DMS53 treated with DMSO at 0.1 percent for 48 hours (cell line): ENCODE results near the gene RCC2.
"Not testable (repeated sequence)": the region's sequence is repeated elsewhere in the genome, so short reads cannot be mapped to it uniquely, and the experiment has no call there.

Experiments
- DNase-seq: peaks from one replicate; lab custom pipeline; 2025; ENCODE audit not compliant: unreplicated experiment; lab: John Stamatoyannopoulos, UW

Gene RCC2

GRCh38 chr1:17422461-17422860 is 17.0 kb downstream of the RCC2 start:
- no peak for DNase-seq

DNA sequence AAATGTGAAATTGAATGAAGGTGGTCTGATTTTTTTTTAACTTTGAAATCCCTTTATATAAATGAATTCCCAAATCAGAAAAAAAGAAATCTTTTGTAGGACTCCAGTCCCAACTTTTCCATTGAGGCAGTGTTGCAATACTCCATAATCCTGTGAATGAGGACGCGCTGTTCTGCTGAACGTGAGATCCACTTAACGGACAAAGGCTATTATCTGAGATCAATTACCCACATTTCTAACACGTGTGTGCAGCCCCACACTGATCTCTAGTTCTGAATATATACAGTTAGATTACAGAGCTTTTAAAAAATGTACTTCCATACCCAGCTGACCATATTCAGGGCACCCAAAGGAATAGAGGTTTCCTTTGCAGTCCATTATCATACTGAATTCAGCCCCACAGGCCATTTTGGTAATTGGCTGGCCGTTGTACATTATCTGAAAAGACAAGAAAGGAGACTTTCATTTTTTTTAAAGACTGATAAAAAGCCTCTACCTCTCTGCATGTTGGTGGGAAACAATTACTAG is 19.0 kb downstream of the RCC2 start:
- no peak for DNase-seq

DNA sequence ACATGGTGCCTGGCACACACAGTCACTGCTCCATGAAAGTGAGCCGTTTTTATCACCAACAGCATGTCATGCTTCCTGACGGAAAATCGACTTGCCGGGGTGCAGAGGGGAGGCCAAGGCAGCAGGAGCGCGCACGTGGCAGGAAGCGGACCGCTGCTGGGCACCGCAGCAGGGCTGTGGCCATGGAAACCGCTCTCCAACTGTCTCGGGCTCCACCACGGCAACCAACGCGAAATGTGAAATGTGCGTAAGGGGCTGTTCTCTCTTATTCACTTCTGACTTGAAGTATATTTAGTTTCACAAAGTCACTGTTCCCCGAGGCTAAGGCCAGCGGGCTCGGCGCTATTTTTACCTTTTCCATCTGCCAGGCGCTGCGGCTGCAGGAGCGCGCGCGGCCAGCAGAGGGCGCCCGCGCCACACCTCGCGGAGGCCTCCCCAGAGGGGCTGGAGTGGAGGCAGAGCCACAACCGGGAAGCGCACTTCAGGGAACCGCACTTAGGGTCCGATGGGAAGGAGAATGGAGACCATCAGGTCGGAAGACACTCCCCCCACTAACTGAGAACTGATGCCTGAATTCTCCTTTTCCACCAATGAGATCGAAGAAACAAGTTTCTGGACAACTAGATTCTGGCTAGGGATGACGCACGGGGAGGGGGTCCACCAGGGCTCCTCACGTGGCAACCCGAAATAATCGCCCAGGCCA is 19.7 kb downstream of the RCC2 start:
- peak; percentile 9 for DNase-seq

DNA sequence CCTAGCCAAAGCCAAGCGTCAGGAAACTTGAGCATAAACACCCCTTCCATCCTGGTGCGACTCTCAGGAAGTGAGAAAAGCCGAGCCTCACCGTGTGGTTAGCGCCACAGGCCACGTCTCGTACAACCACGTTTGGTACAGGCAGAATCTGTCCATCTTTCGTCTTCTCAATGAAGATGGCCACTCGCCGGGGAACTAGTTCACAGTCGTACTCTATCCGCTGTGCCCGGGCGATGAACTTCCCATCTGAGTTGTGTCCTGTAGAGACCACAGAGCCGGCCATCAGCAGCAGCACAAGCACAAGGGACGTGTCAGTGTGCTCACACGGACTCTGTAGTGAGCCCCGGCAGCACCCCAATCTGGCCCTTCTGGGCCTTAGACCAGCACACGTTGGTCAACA is 23.1 kb downstream of the RCC2 start:
- no peak for DNase-seq

GRCh38 chr1:17414022-17414421 is 25.5 kb downstream of the RCC2 start:
- no peak for DNase-seq

DNA sequence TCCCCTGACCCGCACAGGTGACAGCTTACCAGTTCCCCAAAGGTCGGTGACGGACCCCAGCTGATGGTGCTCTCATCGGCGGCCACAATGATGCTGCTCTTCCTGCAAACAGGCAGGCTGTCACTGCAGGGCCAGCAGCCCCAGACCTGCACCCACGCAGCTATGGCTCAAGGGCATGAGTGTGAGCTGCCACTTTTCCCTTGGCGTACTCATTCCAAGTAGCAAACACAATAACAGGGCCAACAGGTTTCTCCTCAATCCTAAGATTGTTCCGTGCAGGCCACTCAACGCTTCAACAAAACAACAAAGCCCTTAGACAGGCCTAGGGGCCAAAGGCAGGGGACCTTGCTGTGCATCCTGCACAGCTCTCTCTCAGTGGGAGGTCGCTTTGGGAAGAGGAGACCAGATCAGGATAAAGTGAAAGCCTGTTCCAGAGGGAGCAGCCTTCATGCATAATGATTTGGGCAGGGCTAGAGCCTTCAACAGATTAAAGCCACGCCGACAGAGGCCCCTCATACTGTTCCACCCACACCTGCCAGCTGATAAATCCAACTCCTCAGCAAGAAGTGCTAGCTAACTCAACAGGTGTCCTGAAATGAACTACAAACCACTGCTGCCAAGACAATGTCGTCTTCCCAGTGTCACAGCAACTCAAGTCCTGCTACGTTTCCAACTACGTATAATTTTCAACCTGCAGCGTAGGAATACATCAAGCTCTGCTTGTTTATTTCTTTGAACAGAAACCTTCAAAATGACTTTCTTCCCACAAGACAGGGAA is 27.2 kb downstream of the RCC2 start:
- no peak for DNase-seq

GRCh38 chr1:17409391-17409811 is 30.1 kb downstream of the RCC2 start:
- no peak for DNase-seq

GRCh38 chr1:17407786-17408514 is 31.5 kb downstream of the RCC2 start:
- DNase-seq, result not testable (repeated sequence)

DNA sequence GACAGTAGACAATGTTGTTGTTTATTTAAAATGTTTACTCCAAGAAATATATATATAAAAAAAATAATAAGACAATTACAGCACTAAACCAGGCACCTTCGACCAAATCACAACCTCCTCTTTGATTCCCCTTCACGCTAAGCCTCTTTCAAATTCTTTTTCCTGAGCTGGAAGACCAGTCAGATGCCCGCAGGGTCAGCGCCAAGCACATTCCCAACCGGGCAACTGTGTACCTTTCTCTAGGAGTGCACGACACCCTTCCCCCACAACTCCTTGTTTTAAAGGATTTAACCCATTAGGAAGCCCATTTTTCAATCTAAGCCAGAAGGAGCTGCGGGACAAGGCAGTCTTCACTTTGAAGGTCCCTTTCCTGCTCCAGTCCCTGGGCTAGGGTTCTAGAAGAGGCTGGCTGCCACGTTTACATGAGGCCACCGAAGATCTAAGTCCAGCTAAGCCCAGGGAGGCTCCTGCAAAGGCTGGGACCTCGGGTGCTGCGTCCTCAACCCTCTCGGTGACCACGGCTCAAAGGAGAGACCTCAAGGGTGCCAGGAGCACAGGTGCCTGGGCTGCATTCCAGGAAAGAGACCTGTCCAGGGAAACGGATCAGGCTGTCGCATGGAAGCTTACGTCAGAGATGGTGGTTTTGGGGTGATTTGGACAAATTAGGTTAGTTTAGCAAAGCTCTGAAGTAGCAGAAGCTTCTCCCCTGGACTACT is 32.6 kb downstream of the RCC2 start:
- not testable (repeated sequence) for DNase-seq

GRCh38 chr1:17405898-17406759 is 33.3 kb downstream of the RCC2 start:
- peak; percentile 31 for DNase-seq

DNA sequence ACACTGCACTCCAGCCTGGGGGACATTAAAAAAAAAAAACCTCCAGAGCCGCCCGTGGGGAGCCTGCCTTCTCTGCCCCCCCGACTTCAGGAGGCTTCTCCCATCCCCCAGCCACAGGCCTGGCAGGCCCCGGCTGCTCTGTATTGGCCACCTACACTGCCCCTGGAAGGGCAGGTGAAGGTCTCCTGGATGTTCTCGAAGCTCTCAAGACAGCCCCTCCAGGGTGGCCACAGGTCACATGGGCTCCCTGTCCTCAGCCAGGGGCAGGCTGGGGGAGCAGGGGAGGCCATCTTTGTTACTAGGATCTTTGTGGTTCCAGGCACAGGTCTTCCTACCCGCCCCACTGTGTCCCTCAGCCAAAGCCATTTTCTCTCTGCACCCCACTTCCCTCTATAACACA is 34.7 kb downstream of the RCC2 start:
- no peak for DNase-seq

- DNase-seq, result no peak
These were observed 35.3 kb downstream of the RCC2 start for GRCh38 chr1:17404034-17404684.

DNA sequence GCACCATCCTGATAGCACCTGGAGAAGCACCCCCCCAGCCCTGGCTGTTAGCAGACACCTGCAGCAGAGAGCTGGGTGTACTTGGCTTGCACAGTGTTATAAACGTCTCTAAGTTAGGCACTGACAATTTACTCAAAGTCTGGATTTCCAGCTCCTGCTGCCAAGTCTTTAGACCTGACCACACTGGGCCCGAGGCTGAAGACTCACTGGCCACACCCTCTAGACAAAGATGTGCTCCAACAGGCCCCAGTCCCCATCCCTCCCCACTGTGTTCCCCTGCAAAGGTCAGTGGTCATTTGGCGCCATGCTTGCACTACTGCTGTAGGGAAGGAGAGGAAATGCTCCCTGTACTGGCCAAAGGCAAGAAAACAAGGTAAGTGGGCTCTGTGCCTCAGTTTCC is 36.4 kb downstream of the RCC2 start:
- no peak for DNase-seq

GRCh38 chr1:17401841-17402240 is 37.6 kb downstream of the RCC2 start:
- DNase-seq, result no peak

DNA sequence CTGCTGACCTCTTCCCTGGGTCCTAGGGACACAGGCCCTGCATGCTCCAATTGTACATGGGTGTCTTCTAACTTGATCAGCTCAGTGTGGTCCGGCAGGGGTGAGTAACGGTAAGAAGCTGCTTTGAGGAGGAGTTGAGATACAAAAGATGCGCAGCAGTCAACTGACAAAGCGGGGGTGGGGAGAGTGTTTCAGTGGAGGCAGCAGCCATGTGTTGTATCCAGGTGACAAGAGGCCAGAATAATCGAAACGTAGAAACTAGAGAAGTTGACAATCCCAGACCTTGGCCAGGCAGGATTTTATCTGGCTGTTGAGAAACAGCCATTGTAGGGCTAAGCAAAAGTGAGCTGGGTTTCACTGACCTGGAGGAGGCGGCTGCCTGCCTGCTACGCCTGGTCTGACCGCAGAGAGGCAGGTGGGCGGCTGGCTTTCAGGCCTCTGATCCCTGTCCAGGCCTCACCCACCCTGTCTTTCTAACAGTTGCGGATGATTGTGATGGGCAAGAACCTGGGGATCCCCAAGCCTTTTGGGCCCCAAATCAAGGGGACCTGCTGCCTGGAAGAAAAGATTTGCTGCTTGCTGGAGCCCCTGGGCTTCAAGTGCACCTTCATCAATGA is 38.6 kb downstream of the RCC2 start:
- no peak for DNase-seq

DNA sequence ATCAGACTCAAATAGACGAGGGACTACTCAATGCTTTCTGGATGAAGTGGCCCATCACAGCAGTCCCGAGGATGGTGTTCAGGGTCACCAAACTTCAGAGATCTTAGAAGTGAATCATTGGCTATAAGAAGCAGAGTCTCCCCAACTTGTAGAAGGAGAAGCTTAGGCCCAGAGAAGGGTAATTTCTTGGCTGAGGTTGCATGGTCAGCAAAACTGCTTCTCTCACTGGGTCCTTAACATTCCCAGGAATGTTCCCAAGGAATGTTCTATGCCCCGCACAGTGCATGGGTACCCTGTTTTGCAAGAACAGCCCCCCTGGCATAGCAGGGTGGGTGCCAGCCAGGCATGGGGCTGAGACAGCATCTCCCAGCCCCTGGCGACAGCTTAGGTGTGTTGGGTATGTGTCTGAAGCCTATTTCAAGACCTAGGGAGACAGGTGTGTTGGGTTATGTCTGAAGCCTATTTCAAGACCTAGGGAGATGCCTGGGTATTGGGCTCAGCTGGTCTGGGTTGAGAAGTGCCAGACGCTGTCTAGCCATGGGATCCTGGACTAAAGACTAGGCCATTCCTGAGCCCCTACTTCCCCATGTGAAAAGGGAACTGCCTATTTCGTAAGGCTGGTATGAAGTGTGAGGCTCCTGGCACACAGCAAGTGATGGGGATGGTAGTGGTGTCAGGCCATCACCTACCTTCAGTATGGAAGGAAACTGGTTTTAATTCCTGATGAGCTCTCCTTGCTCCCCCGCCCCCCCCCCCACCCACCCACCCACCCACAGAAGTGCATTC is 41.4 kb downstream of the RCC2 start:
- DNase-seq, result no peak

DNA sequence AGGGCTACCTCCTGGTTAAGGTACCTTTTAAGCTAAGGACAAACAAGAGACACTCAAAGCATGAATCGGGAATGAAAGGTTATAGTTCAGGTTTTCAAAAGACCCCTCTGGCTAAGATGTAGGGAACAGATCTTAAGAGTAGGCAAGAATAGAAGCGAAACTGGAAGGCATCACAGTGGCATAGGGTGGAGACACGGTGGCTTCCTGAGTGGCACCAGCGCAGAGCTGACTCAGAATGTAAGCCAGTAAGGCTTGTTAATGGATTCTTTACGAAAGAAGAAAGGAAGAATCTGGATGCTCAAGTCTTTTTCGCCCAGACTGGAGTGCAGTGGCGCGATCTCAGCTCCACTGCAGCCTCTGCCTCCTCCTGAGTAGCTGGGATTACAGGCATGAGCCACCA is 46.2 kb downstream of the RCC2 start:
- DNase-seq, result no peak

GRCh38 chr1:17392199-17392740 is 47.2 kb downstream of the RCC2 start:
- no peak for DNase-seq
